GM23338 (cell line): Measurements from ENCODE around the gene LPO. TPM values are rescaled to one million over a fixed set of nuclear protein-coding genes. Genes with fewer than 3 reads are reported as not detected.

ENCODE experiments used
- ATAC-seq: fragments of 200-7000 bp; cut with Tn5 transposase; 3 replicates; pipeline ENCODE4 v1.9.1; 2020
- DNase-seq: peaks from one replicate; pipeline ENCODE4 v3.0.0-alpha.2; 2015; ENCODE audit warnings: low spot score
- H2AFZ ChIP-seq: fragments of 200-600 bp; sonication (generic); 2 replicates; pipeline ENCODE4 v1.8.0; 2016; ENCODE audit warnings: antibody characterized with exemption, mild to moderate bottlenecking, moderate library complexity
- H3F3A ChIP-seq: fragments of 200-600 bp; sonication (generic); replicated peaks from 2 replicates; pipeline ENCODE4 v1.8.0; 2017; ENCODE audit warnings: antibody characterized with exemption, mixed run types, low read depth
- H3K27ac ChIP-seq: fragments of 200-600 bp; sonication (generic); 2 replicates; pipeline ENCODE4 v1.6.1; 2016; ENCODE audit warnings: low read depth
- H3K27me3 ChIP-seq: fragments of 200-600 bp; sonication (generic); 2 replicates; pipeline ENCODE4 v1.8.0; 2016; ENCODE audit warnings: mild to moderate bottlenecking, mixed run types, moderate library complexity; ENCODE audit not compliant: insufficient read depth
- H3K36me3 ChIP-seq: fragments of 200-600 bp; sonication (generic); 2 replicates; pipeline ENCODE4 v1.8.0; 2016; ENCODE audit warnings: mild to moderate bottlenecking; ENCODE audit not compliant: insufficient read depth
- H3K4me1 ChIP-seq: fragments of 200-600 bp; sonication (generic); 2 replicates; pipeline ENCODE4 v1.8.0; 2016; ENCODE audit warnings: mild to moderate bottlenecking, moderate library complexity; ENCODE audit not compliant: insufficient read depth
- H3K4me2 ChIP-seq: fragments of 200-600 bp; sonication (generic); 2 replicates; pipeline ENCODE4 v1.7.1; 2017; ENCODE audit warnings: mixed run types
- H3K4me3 ChIP-seq: fragments of 200-600 bp; sonication (generic); 2 replicates; pipeline ENCODE4 v1.6.1; 2016; ENCODE audit warnings: mixed run types
- H3K79me2 ChIP-seq: fragments of 200-600 bp; sonication (generic); replicated peaks from 2 replicates; pipeline ENCODE4 v1.8.0; 2017; ENCODE audit warnings: mild to moderate bottlenecking; ENCODE audit not compliant: insufficient read depth
- H3K9me2 ChIP-seq: fragments of 200-600 bp; sonication (generic); 2 replicates; pipeline ENCODE4 v1.8.0; 2017; ENCODE audit not compliant: insufficient read depth
- H4K20me1 ChIP-seq: fragments of 200-600 bp; sonication (generic); replicated peaks from 2 replicates; pipeline ENCODE4 v1.8.0; 2017; ENCODE audit warnings: mild to moderate bottlenecking; ENCODE audit not compliant: insufficient read depth
- H3K27ac Mint-ChIP-seq: 2 replicates; pipeline ENCODE4 v1.8.0; 2020; ENCODE audit warnings: inconsistent platforms, mild to moderate bottlenecking, moderate library complexity, mixed read lengths
- H3K27me3 Mint-ChIP-seq: 3 replicates; pipeline ENCODE4 v1.8.0; 2022; ENCODE audit warnings: low read depth, mild to moderate bottlenecking, moderate library complexity, mixed read lengths, inconsistent platforms; ENCODE audit not compliant: insufficient read depth, poor library complexity
- H3K36me3 Mint-ChIP-seq: 3 replicates; pipeline ENCODE4 v1.8.0; 2021; ENCODE audit warnings: low read depth, mild to moderate bottlenecking, inconsistent platforms, moderate library complexity, mixed read lengths
- H3K4me1 Mint-ChIP-seq: 3 replicates; pipeline ENCODE4 v1.8.0; 2020; ENCODE audit warnings: mild to moderate bottlenecking, inconsistent platforms, mixed read lengths
- H3K4me3 Mint-ChIP-seq: 3 replicates; pipeline ENCODE4 v1.8.0; 2021; ENCODE audit warnings: moderate library complexity, mild to moderate bottlenecking, inconsistent platforms, mixed read lengths
- H3K9me3 Mint-ChIP-seq: 3 replicates; pipeline ENCODE4 v1.8.0; 2020; ENCODE audit warnings: moderate library complexity, mild to moderate bottlenecking, inconsistent platforms, mixed read lengths
- NANOG ChIP-seq: IDR thresholded peaks from 2 replicates; pipeline ENCODE4 v1.6.1; 2016; ENCODE audit warnings: antibody characterized with exemption, borderline replicate concordance
- polyA plus RNA-seq: library from polyadenylated mRNA; unstranded; fragments of >200 nt; fragmentation: Nextera tagmentation; extraction: Ambion mirVana; gene quantifications from 2 replicates; pipeline ENCODE4 v1.2.1, GENCODE V29; 2016
- total RNA-seq: library from RNA; depleted of rRNA; stranded (reverse); fragments of >200 nt; shearing (Covaris generic); gene quantifications from 2 replicates; pipeline ENCODE4 v1.2.3, GENCODE V29; 2014
- TF ChIP-seq, protein P1 (sequence below): fragments of 250-450 bp; sonication (Bioruptor Pico); IDR thresholded peaks from 2 replicates; pipeline ENCODE4 v1.5.0; 2020; ENCODE audit warnings: mild to moderate bottlenecking, moderate library complexity
- TF ChIP-seq, protein P2 (sequence below), 2 experiments: fragments of 200-600 bp in 1 of 2; sonication (generic) in 1 of 2; conservative IDR thresholded peaks; 2 replicates each; pipeline versions ENCODE4 v1.5.1 to v1.6.1; 2016 to 2017; ENCODE audit warnings: antibody characterized with exemption in 2 of 2, low read depth in 2 of 2, mild to moderate bottlenecking in 2 of 2, moderate library complexity in 1 of 2

LPO gene
- total and polyA plus RNA-seq, 2 experiments from 2014 or later: 0.13 to 0.35 TPM

DNA sequence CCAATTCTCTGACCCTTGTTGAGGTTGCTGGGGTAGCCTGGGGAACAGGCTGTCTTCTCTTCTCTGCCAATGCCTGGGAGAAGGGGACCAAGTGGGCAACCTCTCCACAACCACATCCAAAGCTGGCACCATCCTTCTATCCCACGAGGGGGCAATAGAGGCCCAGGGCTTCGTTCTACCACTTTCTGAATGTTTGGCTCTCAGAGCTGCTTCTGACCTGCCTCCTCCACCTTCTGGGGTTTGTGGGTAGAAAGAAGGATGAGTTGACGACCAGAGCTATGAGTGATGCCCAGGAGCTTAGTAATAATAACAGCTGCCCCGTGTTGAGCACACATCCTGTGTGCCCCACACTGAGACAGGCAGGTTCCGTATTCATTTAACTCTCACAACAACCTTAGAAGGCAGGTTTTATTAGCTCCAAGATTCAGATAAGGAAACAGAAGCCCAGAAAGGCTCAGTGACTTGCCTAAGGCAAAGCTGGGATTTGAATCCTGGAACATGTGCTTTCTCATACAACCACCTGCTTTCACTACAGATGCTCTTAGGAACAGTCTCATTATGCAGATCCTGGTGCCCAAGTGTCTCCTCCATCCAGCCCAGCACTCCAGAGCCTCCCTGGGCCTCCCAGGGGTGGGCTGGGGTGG lies 79.2 kb downstream of the LPO start:
- H3K4me1 ChIP-seq: no peaks in the 10 kb centered on the region
- no peaks in the 10 kb centered on the region for H3K9me2 ChIP-seq
- peaks cover 10% of the 10 kb centered on the region for H3K4me1 Mint-ChIP-seq
- H3K27ac ChIP-seq: no peak overlapping the region
- H3K27ac Mint-ChIP-seq: no peak overlapping the region
- H3K79me2 ChIP-seq: no peaks in the 10 kb centered on the region
- ATAC-seq (peak; percentile 90), DNase-seq (peak; percentile 77)
- TF ChIP-seq, protein P1, sequence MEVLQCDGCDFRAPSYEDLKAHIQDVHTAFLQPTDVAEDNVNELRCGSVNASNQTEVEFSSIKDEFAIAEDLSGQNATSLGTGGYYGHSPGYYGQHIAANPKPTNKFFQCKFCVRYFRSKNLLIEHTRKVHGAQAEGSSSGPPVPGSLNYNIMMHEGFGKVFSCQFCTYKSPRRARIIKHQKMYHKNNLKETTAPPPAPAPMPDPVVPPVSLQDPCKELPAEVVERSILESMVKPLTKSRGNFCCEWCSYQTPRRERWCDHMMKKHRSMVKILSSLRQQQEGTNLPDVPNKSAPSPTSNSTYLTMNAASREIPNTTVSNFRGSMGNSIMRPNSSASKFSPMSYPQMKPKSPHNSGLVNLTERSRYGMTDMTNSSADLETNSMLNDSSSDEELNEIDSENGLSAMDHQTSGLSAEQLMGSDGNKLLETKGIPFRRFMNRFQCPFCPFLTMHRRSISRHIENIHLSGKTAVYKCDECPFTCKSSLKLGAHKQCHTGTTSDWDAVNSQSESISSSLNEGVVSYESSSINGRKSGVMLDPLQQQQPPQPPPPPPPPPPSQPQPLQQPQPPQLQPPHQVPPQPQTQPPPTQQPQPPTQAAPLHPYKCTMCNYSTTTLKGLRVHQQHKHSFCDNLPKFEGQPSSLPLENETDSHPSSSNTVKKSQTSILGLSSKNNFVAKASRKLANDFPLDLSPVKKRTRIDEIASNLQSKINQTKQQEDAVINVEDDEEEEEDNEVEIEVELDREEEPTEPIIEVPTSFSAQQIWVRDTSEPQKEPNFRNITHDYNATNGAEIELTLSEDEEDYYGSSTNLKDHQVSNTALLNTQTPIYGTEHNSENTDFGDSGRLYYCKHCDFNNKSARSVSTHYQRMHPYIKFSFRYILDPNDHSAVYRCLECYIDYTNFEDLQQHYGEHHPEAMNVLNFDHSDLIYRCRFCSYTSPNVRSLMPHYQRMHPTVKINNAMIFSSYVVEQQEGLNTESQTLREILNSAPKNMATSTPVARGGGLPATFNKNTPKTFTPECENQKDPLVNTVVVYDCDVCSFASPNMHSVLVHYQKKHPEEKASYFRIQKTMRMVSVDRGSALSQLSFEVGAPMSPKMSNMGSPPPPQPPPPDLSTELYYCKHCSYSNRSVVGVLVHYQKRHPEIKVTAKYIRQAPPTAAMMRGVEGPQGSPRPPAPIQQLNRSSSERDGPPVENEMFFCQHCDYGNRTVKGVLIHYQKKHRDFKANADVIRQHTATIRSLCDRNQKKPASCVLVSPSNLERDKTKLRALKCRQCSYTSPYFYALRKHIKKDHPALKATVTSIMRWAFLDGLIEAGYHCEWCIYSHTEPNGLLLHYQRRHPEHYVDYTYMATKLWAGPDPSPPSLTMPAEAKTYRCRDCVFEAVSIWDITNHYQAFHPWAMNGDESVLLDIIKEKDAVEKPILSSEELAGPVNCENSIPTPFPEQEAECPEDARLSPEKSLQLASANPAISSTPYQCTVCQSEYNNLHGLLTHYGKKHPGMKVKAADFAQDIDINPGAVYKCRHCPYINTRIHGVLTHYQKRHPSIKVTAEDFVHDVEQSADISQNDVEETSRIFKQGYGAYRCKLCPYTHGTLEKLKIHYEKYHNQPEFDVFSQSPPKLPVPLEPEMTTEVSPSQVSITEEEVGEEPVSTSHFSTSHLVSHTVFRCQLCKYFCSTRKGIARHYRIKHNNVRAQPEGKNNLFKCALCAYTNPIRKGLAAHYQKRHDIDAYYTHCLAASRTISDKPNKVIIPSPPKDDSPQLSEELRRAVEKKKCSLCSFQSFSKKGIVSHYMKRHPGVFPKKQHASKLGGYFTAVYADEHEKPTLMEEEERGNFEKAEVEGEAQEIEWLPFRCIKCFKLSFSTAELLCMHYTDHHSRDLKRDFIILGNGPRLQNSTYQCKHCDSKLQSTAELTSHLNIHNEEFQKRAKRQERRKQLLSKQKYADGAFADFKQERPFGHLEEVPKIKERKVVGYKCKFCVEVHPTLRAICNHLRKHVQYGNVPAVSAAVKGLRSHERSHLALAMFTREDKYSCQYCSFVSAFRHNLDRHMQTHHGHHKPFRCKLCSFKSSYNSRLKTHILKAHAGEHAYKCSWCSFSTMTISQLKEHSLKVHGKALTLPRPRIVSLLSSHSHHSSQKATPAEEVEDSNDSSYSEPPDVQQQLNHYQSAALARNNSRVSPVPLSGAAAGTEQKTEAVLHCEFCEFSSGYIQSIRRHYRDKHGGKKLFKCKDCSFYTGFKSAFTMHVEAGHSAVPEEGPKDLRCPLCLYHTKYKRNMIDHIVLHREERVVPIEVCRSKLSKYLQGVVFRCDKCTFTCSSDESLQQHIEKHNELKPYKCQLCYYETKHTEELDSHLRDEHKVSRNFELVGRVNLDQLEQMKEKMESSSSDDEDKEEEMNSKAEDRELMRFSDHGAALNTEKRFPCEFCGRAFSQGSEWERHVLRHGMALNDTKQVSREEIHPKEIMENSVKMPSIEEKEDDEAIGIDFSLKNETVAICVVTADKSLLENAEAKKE: no peak
- TF ChIP-seq, protein P2, sequence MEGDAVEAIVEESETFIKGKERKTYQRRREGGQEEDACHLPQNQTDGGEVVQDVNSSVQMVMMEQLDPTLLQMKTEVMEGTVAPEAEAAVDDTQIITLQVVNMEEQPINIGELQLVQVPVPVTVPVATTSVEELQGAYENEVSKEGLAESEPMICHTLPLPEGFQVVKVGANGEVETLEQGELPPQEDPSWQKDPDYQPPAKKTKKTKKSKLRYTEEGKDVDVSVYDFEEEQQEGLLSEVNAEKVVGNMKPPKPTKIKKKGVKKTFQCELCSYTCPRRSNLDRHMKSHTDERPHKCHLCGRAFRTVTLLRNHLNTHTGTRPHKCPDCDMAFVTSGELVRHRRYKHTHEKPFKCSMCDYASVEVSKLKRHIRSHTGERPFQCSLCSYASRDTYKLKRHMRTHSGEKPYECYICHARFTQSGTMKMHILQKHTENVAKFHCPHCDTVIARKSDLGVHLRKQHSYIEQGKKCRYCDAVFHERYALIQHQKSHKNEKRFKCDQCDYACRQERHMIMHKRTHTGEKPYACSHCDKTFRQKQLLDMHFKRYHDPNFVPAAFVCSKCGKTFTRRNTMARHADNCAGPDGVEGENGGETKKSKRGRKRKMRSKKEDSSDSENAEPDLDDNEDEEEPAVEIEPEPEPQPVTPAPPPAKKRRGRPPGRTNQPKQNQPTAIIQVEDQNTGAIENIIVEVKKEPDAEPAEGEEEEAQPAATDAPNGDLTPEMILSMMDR (conservative IDR thresholded peaks at IDR 0.05; ENCODE audit: low read depth in 2 of 2): peak; percentile 64 to 84
- H4K20me1 ChIP-seq: no peaks in the 10 kb centered on the region
- no peak overlapping the region for H3K4me3 Mint-ChIP-seq
- no peaks in the 10 kb centered on the region for H3F3A ChIP-seq
- H3K36me3 Mint-ChIP-seq: no peaks in the 10 kb centered on the region
- H3K4me2 ChIP-seq: no peak overlapping the region
- H2AFZ ChIP-seq: no peak overlapping the region
- H3K36me3 ChIP-seq: no peaks in the 10 kb centered on the region
- no peaks in the 10 kb centered on the region for H3K9me3 Mint-ChIP-seq
- H3K4me3 ChIP-seq: no peak overlapping the region
- H3K27me3 ChIP-seq: no peaks in the 10 kb centered on the region
- peaks cover 9% of the 10 kb centered on the region for H3K27me3 Mint-ChIP-seq

DNA sequence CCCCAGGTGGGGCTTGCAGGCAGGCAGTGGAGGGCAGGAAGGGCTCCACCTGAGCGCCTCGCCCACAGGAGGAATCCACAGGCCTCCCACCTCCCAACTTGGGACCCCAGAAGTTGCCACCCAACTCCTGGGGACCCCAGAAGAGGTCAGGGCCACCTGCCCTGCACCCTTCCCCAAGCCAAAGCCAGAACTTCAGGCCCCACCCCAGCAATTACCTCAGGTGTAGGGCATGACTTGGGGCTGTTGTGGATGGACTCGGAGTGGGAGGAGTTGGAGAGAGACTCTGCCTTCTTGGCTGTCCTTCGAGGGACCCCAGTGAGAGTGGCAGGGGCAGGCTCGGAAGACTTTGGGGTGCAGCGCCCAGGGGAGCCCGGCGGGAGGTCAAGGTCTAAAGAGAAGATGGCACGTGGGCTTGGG lies 79.7 kb downstream of the LPO start:
- H3K36me3 ChIP-seq: no peaks in the 10 kb centered on the region
- peaks cover 9% of the 10 kb centered on the region for H3K27me3 Mint-ChIP-seq
- no peaks in the 10 kb centered on the region for H3K27me3 ChIP-seq
- no peaks in the 10 kb centered on the region for H3K79me2 ChIP-seq
- H3K9me3 Mint-ChIP-seq: no peaks in the 10 kb centered on the region
- no peak overlapping the region for H3K4me2 ChIP-seq
- no peaks in the 10 kb centered on the region for H3F3A ChIP-seq
- no peak overlapping the region for H3K27ac ChIP-seq
- H3K4me3 Mint-ChIP-seq: no peak overlapping the region
- no peak overlapping the region for H3K27ac Mint-ChIP-seq
- no peak for DNase-seq
- no peak overlapping the region for H3K4me3 ChIP-seq
- no peaks in the 10 kb centered on the region for H3K36me3 Mint-ChIP-seq
- no peaks in the 10 kb centered on the region for H3K9me2 ChIP-seq
- H2AFZ ChIP-seq: no peak overlapping the region
- H4K20me1 ChIP-seq: no peaks in the 10 kb centered on the region
- H3K4me1 Mint-ChIP-seq: peaks cover 7% of the 10 kb centered on the region
- H3K4me1 ChIP-seq: no peaks in the 10 kb centered on the region
- ATAC-seq: no peak
- TF ChIP-seq, protein P1: no peak
- no peak for TF ChIP-seq NANOG
